GM19324 (cell line): Measurements from ENCODE around the gene TGFA.
"Not testable (repeated sequence)": the region's sequence is repeated elsewhere in the genome, so short reads cannot be mapped to it uniquely, and the experiment has no call there.

ENCODE experiments used
- ATAC-seq: cut with Tn5 transposase; IDR thresholded peaks from one replicate; pipeline ENCODE4 v1.9.1; 2021; ENCODE audit warnings: mild to moderate bottlenecking, moderate library complexity; ENCODE audit not compliant: unreplicated experiment, low FRiP score

Gene TGFA

DNA sequence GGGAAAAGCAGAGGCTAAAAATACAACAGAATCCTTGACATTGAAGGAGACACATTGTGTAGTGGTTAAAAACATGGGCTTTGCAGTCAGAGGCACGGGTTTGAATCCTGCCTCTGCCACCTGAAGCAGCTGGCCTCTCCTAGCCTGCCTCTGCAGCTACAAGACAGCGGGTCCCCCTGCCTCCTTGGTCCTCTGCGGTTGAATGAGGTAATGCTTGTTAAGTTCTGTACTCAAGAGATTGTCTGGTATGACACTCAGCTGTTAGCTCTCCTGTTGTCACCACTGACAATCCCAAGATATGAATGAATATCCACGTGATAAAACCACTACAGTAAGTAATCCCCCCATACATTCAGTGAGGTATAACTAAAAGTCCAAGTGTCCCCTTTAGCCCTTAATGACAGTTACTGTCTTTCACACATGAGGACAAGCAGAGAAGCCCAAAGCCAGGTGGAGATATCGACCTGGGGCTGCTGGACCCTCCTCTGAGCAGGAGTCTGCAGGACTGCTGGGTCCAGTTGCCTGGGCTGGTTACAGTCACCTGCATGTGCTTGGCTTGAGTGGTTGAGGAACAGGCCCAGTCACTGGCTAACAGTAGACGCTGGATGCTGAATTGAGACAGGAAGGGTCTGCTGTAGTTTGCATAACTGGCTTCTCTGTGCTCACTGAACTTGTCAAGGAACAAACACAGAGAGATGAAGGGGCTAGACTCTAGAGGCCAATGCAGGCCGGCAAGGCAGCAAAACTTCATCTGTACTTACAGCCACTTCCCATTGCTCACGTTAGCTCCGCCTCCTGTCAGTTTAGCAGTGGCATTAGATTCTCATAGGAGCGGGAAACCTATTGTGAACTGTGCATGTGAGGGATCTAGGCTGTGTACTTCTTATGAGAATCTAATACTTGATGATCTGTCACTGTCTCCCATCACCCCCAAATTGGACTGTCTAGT, 85.5 kb downstream of the TGFA start:
- no peak for ATAC-seq

DNA sequence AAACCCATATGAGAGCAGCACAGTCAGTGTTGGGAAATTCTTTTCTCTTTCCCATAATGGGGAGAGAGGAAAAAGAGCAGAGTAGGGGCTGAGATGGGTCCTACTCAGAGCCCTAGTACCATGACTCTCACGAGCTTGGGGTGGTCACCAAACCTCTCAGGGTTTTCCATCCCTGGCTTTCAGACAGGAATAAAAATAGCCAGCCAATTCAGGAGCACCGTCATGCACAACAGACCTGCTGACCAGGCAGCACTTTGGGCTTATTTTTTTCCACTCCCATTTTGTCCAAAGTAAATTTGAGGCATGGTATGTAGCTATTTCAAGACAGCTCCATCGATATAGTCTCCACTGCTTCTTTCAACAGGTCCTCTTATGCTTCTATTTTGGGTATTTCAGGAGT, 86.4 kb downstream of the TGFA start:
- ATAC-seq: no peak

DNA sequence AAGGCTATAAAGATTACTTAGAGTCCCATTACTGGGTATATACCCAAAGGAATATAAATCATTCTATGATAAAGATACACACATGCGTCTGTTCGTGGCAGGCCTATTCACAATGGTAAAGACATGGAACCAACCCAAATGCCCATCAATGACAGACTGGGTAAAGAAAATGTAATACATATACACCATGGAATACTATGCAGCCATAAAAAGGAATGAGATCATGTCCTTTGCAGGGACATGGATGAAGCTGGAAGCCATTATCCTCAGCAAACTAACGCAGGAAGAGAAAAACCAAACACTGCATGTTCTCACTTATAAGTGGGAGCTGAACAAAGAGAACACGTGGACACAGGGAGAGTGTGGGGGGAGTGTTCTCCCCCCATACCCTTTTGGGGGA, 87.0 kb downstream of the TGFA start:
- ATAC-seq: not testable (repeated sequence)

DNA sequence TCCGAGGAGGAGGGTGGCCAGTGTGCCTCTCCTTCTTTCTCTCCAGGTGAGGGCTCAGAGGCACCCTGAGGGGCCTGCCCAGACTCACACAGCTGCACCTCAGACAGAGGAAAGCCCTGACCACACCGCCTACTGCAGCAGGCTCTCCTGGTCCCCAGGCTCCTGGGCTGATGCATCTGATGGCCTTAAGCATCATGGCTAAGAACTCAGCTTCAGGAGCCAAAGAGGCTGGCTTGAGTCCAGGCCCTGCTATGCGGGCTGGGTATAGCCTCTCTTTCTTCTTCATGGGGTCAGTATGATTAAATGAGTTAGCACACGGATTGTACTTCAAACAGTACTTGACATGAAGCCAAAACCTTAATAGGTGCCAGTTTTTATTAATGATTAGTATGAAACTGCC, 89.6 kb downstream of the TGFA start:
- no peak for ATAC-seq

DNA sequence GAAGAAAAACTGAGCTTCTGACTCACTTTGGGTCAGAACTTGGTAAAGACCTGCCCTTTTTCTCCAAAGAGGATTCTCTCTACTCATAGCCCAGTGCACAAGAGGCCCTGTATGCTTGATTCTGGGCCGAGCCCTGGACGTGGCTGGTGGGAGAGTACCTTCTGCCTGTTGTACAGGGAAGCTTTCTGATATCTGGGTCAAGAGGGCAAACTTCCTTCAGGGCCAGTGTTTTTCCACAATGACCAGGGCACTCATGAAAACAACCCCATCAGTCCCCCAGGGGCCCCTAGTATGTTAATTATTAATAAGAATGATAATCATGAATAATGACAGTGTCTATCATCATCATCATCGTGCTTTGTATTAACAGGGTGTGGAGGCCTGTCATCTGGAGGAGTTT, 90.0 kb downstream of the TGFA start:
- no peak for ATAC-seq

DNA sequence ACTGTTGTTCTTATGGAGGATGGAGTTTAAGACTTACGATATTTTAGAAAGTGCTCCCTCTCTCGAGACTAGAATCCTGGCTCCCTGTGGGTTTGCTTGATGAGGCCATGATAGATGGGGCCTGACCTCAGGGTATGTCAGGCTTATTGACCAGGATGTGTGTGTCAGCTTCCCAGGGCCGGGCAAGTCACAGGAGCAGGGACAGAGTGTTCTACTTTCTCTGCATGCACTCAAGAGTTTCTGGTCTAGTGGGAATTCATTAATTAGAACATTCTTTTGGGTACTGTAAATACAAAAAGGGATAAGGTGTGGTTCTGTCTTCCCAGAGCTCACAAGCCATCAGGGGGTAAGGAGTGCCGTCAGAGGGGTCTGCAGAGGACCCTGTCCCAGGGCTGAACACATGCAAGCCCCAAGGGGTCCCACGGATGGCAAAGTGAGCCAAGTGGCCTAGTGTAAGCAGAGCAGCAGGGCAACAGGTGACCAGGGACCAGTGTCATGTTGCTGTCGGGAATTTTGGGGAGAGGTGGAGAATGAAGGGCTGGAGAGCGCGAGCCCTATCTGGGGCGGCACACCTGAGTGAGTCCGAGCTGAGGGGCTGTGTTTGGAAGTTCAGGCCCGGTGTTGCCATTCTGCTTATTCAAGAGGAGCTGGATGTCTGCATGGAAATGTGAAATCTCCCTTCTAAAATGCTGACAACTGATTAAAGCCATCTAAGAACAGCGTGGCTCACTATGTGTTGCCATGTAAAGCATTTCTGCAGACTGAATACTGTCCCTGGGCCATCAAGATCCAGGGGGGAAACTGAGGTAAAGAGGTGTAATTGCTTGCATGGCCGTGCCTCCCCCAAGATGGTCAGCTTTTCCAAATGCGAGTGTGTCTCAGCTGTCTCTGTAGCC, 91.4 kb downstream of the TGFA start:
- no peak for ATAC-seq

DNA sequence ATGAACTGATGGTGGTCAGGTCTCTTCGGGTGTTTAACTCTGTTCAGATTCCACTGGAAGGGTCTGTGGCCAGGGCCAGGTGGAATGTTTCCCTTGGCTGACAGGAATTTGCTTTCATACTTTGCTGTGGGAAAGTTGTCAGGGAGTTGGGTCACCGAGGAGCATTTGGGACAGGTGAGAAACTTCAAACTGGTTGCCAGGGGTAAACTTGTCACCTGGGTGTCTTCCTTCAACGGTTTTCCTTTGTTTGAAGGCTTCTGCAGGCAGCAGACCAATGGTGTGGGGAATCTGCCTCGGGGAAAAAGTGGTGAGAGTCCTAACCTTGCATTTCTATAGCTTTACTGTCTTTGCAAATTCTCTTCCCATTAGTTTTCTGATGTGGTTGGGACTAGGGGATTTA, 92.2 kb downstream of the TGFA start:
- no peak for ATAC-seq

- ATAC-seq: no peak
Measured at GRCh38 chr2:70460333-70460732, 93.3 kb downstream of the TGFA start.

GRCh38 chr2:70458661-70459060, 95.0 kb downstream of the TGFA start:
- no peak for ATAC-seq

GRCh38 chr2:70456585-70457495, 96.8 kb downstream of the TGFA start:
- ATAC-seq: no peak

GRCh38 chr2:70454936-70455544, 98.6 kb downstream of the TGFA start:
- no peak for ATAC-seq

DNA sequence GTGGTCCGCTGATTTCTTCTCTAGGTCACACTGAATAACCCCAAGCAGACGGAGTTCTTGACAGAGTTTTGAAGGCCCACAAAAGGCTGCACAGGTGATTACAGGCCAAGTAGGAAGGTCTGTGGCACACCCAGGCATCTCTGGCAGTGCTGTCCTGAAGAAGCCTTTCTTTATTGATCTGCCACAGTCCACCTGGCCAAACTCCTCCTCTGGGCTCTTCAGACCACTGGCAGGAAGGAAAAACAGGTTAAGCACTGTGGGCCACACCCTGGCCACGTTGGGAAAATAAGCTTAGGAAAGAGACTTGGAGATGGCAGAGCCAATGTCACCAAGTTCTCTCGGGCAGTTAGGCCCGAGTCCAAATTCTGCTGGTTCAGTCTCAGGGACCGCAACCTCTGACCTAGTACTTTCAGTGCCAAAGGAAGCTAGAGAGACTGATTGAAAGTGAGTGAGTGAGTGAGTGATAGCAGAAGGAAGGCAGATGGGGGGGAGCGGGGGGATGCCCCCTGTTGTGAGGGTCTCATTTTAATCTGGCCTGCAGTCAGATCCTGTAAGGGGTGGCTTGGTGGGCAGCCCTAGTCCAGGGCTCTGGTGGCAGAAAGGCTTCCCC, 102.9 kb downstream of the TGFA start:
- ATAC-seq: no peak

DNA sequence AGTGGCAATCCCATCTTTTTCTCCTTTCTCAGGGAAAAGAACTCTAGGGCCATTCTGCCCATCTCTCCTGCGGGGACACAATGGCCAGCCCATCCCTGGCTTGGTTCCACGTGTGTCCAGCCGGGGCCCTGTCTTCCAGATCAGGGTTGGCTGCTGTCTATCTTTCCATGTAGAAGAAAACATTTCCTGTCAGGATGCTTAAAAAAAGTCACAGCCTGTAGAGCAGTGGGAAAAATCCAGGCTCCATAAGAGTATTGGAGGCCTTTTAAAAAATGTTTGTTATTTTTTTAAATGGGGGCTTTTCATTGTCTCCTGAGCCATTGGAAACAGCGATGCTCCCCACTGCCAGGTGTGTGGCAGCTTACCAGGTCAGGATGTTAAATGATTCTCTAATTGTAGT, 105.6 kb downstream of the TGFA start:
- no peak for ATAC-seq

DNA sequence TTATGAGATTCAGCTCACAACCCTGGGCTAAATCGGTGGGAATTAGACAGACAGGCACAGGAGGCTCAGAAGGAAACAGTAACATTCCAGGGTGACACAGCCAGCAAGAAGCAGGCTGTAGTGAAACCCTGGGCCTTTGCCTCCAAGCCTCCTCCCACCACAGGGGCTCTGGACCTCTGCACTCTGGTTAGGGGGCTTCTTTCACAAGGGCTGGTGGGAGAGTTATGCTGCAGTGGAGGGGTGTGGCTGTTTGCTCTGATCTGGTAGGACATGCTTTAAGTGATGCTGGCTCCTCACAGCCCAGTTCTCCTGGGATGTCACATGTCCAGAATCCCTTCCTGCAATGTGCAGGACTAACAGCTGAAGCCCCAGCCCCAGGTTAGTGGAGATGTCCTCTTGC, 109.9 kb downstream of the TGFA start:
- ATAC-seq: no peak

GRCh38 chr2:70443078-70443465, 110.6 kb downstream of the TGFA start:
- no peak for ATAC-seq

DNA sequence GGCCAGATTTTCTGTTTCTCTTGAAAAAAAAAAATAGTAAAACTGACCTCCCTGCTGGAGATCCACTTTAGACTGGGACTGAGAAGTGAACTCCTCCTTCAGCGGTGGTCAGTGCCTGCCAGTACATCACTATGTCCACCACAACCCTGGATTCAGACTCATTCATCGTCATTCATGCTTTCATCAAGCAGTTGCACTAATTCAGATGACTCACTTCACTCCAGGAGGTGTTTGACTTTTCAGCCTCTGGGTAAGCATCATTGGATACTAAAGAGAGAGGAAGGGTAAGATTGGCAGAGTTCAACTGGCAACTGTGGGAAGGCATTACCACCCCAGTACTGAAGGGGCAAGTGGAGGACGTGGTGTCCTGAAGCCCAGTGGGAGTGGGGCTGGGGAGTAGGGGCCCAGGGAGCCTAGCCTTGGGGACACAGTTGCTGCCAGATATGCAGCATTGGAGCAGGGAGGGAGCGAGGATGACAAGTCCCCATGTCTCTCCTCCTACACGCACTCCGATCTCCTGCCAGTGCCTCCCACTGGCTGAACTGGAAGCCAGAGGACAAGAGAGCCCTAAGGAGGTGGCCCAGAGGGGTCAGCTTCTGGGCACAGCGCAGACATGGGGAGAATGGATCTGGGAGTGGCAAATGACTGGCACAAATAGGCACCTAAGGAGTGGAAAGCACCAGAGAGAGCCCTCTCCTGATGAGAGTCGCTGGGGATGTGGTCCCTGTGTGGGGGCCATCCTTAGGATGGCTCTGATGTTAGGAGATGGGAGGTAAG, 111.1 kb downstream of the TGFA start:
- no peak for ATAC-seq

DNA sequence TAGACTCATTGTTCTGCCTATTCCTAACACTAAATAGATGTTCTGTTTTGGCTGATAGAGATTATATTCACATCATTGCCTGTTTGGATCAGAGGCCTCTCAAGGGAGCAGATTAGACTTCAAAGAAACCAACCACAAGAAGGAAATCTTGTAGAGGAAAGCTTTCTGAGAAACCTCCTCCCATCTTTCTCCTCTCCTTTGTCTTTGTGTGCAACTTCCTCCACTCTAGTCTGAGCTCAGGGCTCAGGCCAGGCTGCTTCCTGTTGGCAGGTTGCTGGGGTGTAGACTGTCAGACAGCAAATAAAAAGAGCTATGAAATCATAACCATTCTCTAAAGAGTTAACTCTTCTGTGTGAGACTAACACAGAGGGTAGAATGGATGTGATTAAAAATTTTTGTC, 113.0 kb downstream of the TGFA start:
- no peak for ATAC-seq

DNA sequence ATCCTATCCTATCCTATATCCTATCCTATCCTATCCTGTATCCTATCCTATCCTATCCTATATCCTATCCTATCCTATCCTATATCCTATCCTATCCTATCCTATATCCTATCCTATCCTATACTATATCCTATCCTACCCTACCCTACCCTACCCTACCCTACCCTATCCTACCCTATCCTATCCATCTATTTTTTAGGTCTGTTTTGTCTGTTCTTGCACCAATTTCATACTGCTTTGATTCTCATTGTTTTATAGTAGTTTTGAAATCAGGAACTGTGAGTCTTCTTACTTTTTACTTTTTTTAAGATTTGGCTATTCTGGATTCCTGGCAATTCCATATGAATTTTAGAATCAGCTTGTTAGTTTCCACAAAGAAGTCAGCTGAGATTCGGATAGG, 118.5 kb downstream of the TGFA start:
- ATAC-seq: no peak

DNA sequence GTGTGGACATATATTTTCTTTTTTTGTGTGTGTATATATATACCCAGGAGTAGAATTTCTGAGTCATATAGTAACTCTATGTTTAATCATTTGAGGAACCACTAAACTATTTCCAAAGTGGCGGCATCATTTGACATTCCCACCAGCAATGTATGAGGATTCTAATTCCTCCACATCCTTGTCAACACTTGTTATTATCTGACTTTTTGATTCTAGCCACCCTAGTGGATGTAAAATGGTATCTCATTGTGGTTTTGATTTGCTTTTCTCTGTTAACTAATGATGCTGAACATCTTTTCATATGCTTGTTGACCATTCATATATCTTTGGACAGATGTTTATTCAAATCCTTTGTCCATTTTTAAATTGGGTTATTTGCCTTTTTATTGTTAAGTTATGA, 120.3 kb downstream of the TGFA start:
- no peak for ATAC-seq
